Keratinocyte (primary cell): Measurements from ENCODE around the gene MYCBP2.
"Not testable (repeated sequence)": the region's sequence is repeated elsewhere in the genome, so short reads cannot be mapped to it uniquely, and the experiment has no call there.

Source experiments
- CTCF ChIP-seq, 3 experiments: IDR thresholded peaks in 1 of 3; conservative IDR thresholded peaks in 1 of 3; optimal IDR thresholded peaks in 1 of 3; 2 replicates in 2 of 3; 3 replicates in 1 of 3; pipeline versions ENCODE3 to v1.5.1; 2011; ENCODE audit warnings: low read length in 3 of 3, mild to moderate bottlenecking in 3 of 3, moderate library complexity in 2 of 3, control low read depth in 1 of 3, inconsistent platforms in 1 of 3; ENCODE audit not compliant: insufficient read depth in 2 of 3; ENCODE audit errors: extremely low read depth in 1 of 3
- EZH2 ChIP-seq: IDR thresholded peaks from one replicate; pipeline ENCODE4 v1.6.1; 2012; ENCODE audit warnings: inconsistent platforms, mild to moderate bottlenecking, low read length, moderate library complexity

DNA sequence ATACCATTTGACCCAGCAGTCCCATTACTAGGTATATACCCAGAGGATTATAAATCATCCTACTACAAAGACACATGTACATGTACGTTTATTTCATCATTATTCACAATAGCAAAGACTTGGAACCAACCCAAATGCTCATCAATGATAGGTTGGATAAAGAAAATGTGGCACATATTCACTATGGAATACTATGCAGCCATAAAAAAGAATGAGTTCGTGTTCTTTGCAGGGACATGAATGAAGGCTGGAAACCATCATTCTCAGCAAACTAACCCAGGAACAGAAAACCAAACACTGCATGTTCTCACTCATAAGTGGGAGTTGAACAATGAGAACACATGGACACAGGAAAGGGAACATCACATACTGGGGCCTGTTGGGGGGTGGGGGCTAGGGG lies 81.7 kb downstream of the MYCBP2 start:
- TF ChIP-seq CTCF (optimal IDR thresholded peaks at IDR 0.05 in 1 of 3, IDR thresholded peaks at IDR 0.05 in 1 of 3, conservative IDR thresholded peaks at IDR 0.05 in 1 of 3; ENCODE audit: extremely low read depth in 1 of 3, insufficient read depth in 2 of 3, low read length in 3 of 3); EZH2: not testable (repeated sequence)
